ENCODE data around the gene PPP3CB.

Gene PPP3CB

GRCh38 chr10:73388228-73388627, 107.6 kb downstream of the PPP3CB start:
- no peak for TF ChIP-seq MYC (IDR thresholded peaks at IDR 0.05; ENCODE audit: low read depth, low read length)
- DNase-seq (ENCODE audit: low read depth): no peak

GRCh38 chr10:73386583-73386982, 109.2 kb downstream of the PPP3CB start:
- TF ChIP-seq POLR2A (IDR thresholded peaks at IDR 0.05; ENCODE audit: extremely low read depth, insufficient read length) (no peak), CTCF (IDR thresholded peaks at IDR 0.05; ENCODE audit: low read depth, low read length) (no peak), MYC (IDR thresholded peaks at IDR 0.05; ENCODE audit: low read depth, low read length) (no peak)
- TF ChIP-seq, protein P1, sequence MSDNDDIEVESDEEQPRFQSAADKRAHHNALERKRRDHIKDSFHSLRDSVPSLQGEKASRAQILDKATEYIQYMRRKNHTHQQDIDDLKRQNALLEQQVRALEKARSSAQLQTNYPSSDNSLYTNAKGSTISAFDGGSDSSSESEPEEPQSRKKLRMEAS (IDR thresholded peaks at IDR 0.05; ENCODE audit: low read depth, low read length): no peak
- no peak overlapping the region for H3K4me3 ChIP-seq (ENCODE audit: low read depth, low read length)
- DNase-seq (ENCODE audit: low read depth): no peak

More at GRCh38 chr10:73388228-73388627, 107.6 kb downstream of the PPP3CB start:
- H3K4me3 ChIP-seq (ENCODE audit: low read depth, low read length): no peak overlapping the region
